NCI-H82 treated with DMSO at 0.1 percent for 48 hours (cell line): ENCODE data around the gene ARHGAP25.

ENCODE experiments used
- DNase-seq: peaks from one replicate; lab custom pipeline; 2025; ENCODE audit not compliant: unreplicated experiment; lab: John Stamatoyannopoulos, UW

The ARHGAP25 gene, protein sequence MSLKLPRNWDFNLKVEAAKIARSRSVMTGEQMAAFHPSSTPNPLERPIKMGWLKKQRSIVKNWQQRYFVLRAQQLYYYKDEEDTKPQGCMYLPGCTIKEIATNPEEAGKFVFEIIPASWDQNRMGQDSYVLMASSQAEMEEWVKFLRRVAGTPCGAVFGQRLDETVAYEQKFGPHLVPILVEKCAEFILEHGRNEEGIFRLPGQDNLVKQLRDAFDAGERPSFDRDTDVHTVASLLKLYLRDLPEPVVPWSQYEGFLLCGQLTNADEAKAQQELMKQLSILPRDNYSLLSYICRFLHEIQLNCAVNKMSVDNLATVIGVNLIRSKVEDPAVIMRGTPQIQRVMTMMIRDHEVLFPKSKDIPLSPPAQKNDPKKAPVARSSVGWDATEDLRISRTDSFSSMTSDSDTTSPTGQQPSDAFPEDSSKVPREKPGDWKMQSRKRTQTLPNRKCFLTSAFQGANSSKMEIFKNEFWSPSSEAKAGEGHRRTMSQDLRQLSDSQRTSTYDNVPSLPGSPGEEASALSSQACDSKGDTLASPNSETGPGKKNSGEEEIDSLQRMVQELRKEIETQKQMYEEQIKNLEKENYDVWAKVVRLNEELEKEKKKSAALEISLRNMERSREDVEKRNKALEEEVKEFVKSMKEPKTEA

DNA sequence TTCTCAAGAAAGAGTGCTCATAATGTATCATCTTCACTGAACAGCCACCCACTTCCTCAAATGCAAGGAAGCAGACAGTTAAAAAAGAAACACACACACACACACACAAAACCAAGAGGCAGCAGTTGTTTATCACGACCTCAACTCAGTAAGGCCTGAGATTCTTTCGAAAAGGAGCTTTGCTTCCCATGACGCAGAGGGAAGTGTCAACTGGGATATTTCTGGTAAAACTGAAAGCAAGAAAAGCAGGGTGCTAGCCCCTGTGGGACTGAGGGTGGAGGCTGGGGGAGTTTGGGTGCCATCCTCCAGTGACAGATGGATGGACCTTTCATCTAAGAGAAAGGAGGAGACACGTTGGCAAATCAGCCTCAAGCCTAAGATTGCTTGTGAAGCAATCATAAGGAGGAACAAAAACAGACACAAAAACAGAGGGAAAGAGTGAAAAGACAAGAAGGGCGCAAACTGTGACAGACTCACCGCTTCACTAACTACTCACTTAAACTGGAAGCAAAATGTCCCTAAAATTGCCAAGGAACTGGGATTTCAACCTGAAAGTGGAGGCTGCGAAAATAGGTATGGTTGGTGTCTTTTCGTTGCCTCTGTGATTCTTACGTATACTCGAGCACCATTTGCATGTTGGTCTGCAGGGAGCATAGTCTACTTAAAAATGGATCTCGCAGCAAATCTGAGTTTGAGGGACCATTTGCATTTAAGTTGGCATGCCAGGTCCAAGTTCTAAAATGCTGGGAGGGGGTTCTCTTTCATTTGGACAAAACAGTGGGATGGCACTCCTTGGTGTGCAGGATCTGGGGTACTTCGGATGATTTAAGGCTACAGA is at the start of gene ARHGAP25:
TSS of gene ARHGAP25 (plus strand) at position 124 of the 838 bp plus-strand sequence. CDS start at position 513, 389 bp downstream.
- no peak for DNase-seq

DNA sequence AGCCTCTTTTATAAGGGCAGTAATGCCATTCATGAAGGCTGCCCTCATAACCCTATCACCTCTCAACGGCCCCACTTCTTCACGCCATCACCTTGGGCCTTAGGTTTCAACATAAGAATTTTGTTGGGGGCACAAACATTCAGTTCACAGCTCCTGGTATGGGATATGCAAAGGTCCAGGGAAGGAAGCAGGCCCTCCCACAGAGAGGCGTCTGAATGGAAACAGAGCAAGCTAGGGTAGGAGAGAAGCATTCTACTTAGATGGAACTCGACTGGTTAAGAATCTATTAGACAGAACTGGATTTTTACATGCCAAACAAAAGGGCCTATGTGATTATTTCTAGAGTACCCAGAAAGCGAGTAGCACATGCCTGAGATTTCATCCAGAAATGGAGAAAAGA is 48.4 kb upstream of the ARHGAP25 start:
- DNase-seq, result no peak

- DNase-seq, result no peak
Observed at GRCh38 chr2:68687018-68687417, 47.6 kb upstream of the ARHGAP25 start.

DNA sequence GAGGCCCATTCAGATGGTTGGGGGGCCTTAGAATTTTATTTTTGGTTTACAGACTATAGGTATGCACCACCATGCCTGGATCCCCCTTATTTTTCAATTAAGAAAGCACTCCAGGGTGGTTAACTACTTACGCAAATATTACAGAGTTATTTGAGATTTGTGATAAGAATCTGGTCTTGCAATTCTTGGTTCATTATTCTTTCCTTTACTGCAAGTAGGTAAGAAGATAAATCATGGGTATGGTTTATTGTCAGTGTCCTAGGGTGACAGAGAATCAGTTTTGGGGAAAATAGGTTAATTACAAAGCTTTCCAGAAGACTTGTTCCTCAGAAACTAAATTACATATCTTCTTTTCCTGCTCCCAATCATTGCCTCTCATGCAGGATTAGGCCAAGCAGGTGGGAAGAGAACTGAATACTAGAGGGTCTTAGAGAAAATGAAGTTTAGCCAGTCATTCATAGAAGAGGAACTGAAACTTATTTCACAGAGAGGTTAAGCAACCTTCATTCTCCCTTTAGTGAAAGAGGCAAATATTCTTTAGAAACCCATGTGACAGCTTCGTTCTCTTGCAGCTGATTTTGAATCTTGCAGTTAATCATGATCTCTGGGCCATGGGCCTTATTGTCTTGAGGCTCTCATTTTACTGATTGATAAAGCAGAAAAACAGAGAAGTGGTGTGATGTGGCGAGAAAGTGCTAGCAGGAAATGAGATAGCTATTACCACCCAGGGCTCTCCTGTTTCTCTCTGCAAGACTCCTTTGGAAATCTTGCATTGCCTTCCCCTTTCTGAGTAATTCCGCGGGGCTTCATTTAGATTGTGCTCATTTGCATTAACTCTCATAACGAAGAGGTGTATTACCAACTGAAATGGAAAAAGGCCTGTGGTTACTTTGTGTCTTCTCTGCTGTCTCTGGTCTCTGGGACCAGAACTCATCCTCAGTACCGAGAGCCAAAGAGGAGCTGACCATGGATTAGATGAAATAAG is 44.8 kb upstream of the ARHGAP25 start:
- DNase-seq, result no peak

- DNase-seq, result no peak
Observed at GRCh38 chr2:68690851-68691250, 43.8 kb upstream of the ARHGAP25 start.

DNA sequence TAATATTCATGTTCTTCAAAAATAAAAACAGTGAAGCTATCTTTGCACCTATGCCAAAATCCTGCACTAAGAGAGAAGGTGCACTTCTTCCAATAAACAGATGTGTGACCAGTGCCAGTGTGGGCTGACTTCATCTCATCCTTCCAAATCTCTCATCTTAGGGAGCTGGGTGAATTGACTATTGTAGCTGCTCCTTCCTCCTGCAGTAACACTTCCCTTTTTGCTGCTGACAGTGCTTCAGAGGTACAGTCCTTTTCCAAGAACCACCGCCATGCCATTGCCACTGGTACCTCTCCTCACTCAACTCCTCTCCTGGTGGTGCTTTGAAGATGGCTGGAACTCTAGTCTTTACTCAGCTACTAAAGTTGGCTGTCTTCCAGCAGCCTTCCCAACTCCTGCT is 42.1 kb upstream of the ARHGAP25 start:
- DNase-seq, result no peak

DNA sequence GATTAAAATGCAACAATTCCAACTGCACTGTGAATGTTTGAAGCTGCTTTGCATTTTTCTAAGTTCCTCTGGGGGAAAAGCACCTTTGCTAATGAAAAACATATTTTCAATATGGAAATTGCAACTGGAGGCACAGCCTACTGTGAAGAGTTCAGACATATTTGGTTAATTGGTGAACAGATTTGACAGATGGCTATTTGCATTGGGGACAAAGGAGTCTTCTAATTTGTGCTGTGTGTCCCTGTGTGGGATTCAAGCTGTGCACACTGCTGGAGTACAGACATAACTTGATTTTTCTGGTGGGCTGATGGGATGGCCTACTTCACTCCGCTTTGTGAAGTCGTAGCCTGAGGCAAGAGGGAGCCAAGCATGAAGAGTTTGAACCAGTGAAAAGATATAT is 40.7 kb upstream of the ARHGAP25 start:
- no peak for DNase-seq

GRCh38 chr2:68695971-68696370 is 38.6 kb upstream of the ARHGAP25 start:
- DNase-seq, result no peak

- no peak for DNase-seq
Observed at GRCh38 chr2:68696554-68696953, 38.1 kb upstream of the ARHGAP25 start.

GRCh38 chr2:68698567-68699377 is 35.8 kb upstream of the ARHGAP25 start:
- DNase-seq, result no peak

GRCh38 chr2:68700560-68700959 is 34.1 kb upstream of the ARHGAP25 start:
- DNase-seq, result no peak

GRCh38 chr2:68706637-68707036 is 28.0 kb upstream of the ARHGAP25 start:
- no peak for DNase-seq

DNA sequence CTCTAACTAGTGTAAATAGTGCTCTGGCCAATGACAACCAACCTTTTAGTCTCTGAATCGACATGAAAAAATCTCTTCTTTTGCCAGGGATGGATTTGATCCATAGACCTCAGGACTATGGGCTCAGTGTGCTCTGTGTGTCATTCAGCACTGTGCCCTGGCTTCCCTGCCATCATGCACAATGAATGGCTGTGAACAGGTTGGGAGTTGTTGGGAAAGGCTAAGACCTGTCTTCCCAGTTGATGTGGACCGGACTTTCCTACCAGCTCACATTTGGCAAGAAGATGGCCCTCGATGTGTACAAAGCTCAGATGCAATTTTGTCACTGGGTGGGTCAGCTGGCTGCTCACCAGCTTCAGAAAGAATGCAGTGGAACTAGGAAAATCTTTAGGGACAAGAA is 26.0 kb upstream of the ARHGAP25 start:
- no peak for DNase-seq

DNA sequence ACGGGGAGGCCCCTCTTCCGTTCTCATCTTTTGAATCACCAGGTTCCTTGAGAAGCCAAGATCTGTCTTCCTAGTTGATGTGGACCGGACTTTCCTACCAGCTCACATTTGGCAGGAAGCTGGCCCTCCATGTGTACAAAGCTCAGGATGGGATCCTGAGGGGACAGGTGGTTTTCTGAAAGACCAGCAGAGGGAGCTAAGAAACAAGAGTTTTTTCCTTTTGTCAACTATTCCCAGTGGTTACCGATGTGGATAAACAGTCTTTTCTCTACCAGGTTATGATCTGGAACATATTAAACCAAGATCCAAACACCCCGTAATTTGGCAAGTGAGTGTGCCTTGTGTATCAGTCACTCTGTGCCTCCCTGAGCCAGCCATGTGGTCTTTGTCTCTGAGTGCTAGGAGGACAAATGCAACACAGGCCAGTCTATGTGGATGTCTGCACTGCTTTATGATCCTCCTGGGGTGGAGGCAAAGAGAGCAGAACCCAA is 25.1 kb upstream of the ARHGAP25 start:
- peak; percentile 41 for DNase-seq

- DNase-seq, result no peak
Observed at GRCh38 chr2:68710336-68710735, 24.3 kb upstream of the ARHGAP25 start.

DNA sequence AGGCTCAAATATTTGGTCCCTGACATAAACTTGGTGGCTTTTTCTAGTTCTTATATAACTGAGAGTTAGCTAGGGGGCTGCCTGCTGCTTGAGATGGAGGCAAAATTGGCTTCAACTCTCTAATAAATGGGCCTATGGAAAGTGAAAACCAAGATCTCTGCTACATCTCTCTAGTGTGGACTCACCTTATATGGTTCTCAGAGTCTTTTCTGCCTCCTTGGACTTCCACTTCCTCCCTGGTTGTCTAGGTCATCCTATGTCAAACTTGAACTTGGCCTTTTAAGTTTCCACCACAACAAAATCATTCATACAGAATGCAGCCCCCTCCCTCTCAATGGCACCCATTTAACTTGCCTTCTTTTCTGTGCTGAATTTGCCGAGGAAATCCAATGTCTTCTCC is 23.9 kb upstream of the ARHGAP25 start:
- DNase-seq, result no peak

DNA sequence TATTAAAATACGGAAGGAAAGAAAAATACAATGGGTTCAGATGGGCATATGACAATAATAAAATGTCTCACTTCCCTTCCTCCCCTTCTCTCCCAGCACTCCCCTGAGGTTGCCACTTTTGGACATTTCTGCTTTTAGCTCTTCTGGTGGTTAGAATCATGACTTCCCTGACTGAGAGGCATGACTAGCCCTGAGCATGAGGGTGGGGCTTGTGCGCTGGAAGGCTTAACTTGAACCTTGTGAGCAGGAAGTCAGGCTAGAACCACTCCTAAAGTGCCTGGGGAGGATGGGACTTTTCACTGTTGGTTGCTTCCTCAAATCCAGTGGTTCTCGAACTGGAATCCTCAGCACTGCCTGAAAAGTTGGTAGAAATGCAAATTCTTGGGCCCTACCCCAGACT is 19.7 kb upstream of the ARHGAP25 start:
- no peak for DNase-seq

DNA sequence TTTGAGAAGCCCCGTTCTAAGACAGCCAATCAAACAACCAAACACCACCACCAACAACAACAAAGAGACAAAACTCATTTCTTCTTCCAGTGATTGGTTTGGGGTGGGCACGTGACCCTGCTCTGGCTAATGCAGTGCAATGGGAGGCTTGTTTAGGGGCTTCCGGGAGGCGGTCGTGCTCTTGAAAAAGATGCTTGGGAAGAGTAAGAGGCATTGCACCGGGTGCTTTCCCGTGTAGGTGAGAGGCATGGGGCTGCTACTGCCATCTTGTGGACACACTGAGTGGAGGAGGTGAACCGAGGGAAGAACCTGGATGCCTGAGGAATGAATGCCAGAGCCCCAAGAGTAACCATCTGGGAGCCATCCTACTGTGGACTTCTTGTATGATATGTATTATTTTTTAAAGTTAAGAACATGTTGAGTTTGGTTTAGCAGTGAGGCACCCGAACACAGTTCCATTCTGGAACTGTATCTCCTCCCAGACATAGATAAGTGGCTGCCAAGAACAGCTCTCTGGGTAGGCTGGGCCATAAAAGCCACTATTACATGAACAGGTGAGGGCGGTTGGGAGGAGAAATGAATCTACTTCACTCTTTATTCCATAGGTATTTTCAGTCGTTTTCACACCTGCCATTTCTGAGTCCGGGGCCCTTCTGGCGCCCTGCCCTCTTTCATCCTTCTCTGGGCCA is 19.1 kb upstream of the ARHGAP25 start:
- DNase-seq, result peak; percentile 57
